SU-DHL-6 (cell line): Measurements from ENCODE around the gene ARHGAP26.

Source experiments
- H2AFZ ChIP-seq: fragments of 200-600 bp; sonication (generic); 2 replicates; pipeline ENCODE4 v1.6.1; 2014; ENCODE audit warnings: low read depth, mild to moderate bottlenecking, moderate library complexity, mixed read lengths, antibody characterized with exemption, low read length; ENCODE audit not compliant: severe bottlenecking
- H3F3A ChIP-seq: fragments of 200-600 bp; shearing (Covaris generic); 2 replicates; pipeline ENCODE4 v1.6.0; 2016; ENCODE audit warnings: antibody characterized with exemption, mild to moderate bottlenecking; ENCODE audit not compliant: insufficient read depth
- H3K27ac ChIP-seq: fragments of 200-600 bp; sonication (generic); 2 replicates; pipeline ENCODE4 v1.5.1; 2016; ENCODE audit warnings: low read depth, mild to moderate bottlenecking, low read length, moderate library complexity, mixed read lengths
- H3K27me3 ChIP-seq: fragments of 200-600 bp; sonication (generic), shearing (Covaris generic); 2 replicates; pipeline ENCODE4 v1.6.0; 2014; ENCODE audit warnings: mild to moderate bottlenecking, low read length
- H3K36me3 ChIP-seq: fragments of 200-600 bp; sonication (generic); 2 replicates; pipeline ENCODE4 v1.6.1; 2014; ENCODE audit warnings: mild to moderate bottlenecking, low read length, mixed read lengths
- H3K4me2 ChIP-seq: fragments of 300-600, 200-600 bp; shearing (Covaris generic), sonication (generic); 2 replicates; pipeline ENCODE4 v1.6.0; 2014; ENCODE audit warnings: low read length, low read depth, mild to moderate bottlenecking; ENCODE audit not compliant: poor library complexity, severe bottlenecking
- H3K4me3 ChIP-seq: fragments of 200-600 bp; sonication (generic); 2 replicates; pipeline ENCODE4 v1.5.1; 2014; ENCODE audit warnings: antibody characterized with exemption, low read length, mild to moderate bottlenecking, mixed read lengths; ENCODE audit not compliant: insufficient read depth, poor library complexity, severe bottlenecking
- H3K79me2 ChIP-seq: fragments of 200-600 bp; sonication (generic); 2 replicates; pipeline ENCODE4 v1.6.1; 2014; ENCODE audit warnings: mild to moderate bottlenecking, low read length, moderate library complexity; ENCODE audit not compliant: insufficient read depth
- H3K9ac ChIP-seq: fragments of 200-600 bp; sonication (generic); 2 replicates; pipeline ENCODE4 v1.7.0; 2014; ENCODE audit warnings: mild to moderate bottlenecking, low read length
- H3K9me2 ChIP-seq: fragments of 200-600 bp; sonication (generic); replicated peaks from 2 replicates; pipeline ENCODE4 v1.6.1; 2014; ENCODE audit warnings: low read length; ENCODE audit not compliant: insufficient read depth
- H3K9me3 ChIP-seq: fragments of 200-600 bp; sonication (generic); 2 replicates; pipeline ENCODE4 v1.6.1; 2014; ENCODE audit warnings: low read length, mixed read lengths; ENCODE audit not compliant: insufficient read depth
- H4K20me1 ChIP-seq: fragments of 200-600 bp; sonication (generic); 2 replicates; pipeline ENCODE4 v1.6.1; 2014; ENCODE audit warnings: low read depth, mild to moderate bottlenecking, antibody characterized with exemption, low read length, moderate library complexity, mixed read lengths
- CTCF ChIP-seq: fragments of 200-600 bp; sonication (generic); IDR thresholded peaks from one replicate; pipeline ENCODE4 v1.5.1; 2017; ENCODE audit warnings: antibody characterized with exemption, mild to moderate bottlenecking, low read length, moderate library complexity; ENCODE audit not compliant: insufficient read depth, poor library complexity, severe bottlenecking
- EZH2phosphoT487 ChIP-seq: fragments of 200-600 bp; sonication (generic), shearing (Covaris generic); conservative IDR thresholded peaks from 2 replicates; pipeline ENCODE4 v1.6.1; 2018; ENCODE audit warnings: mild to moderate bottlenecking, antibody characterized with exemption, low read length, moderate library complexity, mixed read lengths

Gene ARHGAP26

GRCh38 chr5:142981886-142982820, 212.0 kb downstream of the ARHGAP26 start:
- H3K9me3 ChIP-seq, result no peaks in the 10 kb centered on the region
- no peaks in the 10 kb centered on the region for H3K27me3 ChIP-seq
- H2AFZ ChIP-seq, result no peak overlapping the region
- no peaks in the 10 kb centered on the region for H4K20me1 ChIP-seq
- no peaks in the 10 kb centered on the region for H3K79me2 ChIP-seq
- H3K9ac ChIP-seq, result no peak overlapping the region
- no peaks in the 10 kb centered on the region for H3F3A ChIP-seq
- H3K4me3 ChIP-seq, result no peak overlapping the region
- no peak overlapping the region for H3K4me2 ChIP-seq
- H3K27ac ChIP-seq, result no peak overlapping the region
- no peaks in the 10 kb centered on the region for H3K36me3 ChIP-seq
- TF ChIP-seq CTCF, result no peak
- no peak for TF ChIP-seq EZH2phosphoT487
- H3K9me2 ChIP-seq, result no peaks in the 10 kb centered on the region

- Histone ChIP-seq H3K36me3 (no peaks in the 10 kb centered on the region), H3K4me3 (no peak overlapping the region), H4K20me1 (no peaks in the 10 kb centered on the region), H3F3A (no peaks in the 10 kb centered on the region), H3K79me2 (no peaks in the 10 kb centered on the region), H3K9me2 (no peaks in the 10 kb centered on the region), H3K4me2 (no peak overlapping the region), H3K27me3 (no peaks in the 10 kb centered on the region), H3K27ac (no peak overlapping the region), H3K9ac (no peak overlapping the region), H2AFZ (no peak overlapping the region), H3K9me3 (no peaks in the 10 kb centered on the region)
- TF ChIP-seq EZH2phosphoT487 (no peak), CTCF (no peak)
Measured at GRCh38 chr5:142982821-142983200, 212.6 kb downstream of the ARHGAP26 start.

- no peak overlapping the region for H2AFZ ChIP-seq
Measured at GRCh38 chr5:142984011-142984410, 213.8 kb downstream of the ARHGAP26 start.

More at GRCh38 chr5:142984011-142984410, 213.8 kb downstream of the ARHGAP26 start:
- H3K27me3 ChIP-seq, result no peaks in the 10 kb centered on the region
- H3K4me2 ChIP-seq, result no peak overlapping the region
- no peaks in the 10 kb centered on the region for H3K9me3 ChIP-seq
- H3K9me2 ChIP-seq, result no peaks in the 10 kb centered on the region
- no peak for TF ChIP-seq CTCF
- TF ChIP-seq EZH2phosphoT487, result no peak
- H3K79me2 ChIP-seq, result no peaks in the 10 kb centered on the region
- no peaks in the 10 kb centered on the region for H4K20me1 ChIP-seq
- no peaks in the 10 kb centered on the region for H3F3A ChIP-seq
- no peak overlapping the region for H3K27ac ChIP-seq
- H3K4me3 ChIP-seq, result no peak overlapping the region
- no peak overlapping the region for H3K9ac ChIP-seq
- H3K36me3 ChIP-seq, result no peaks in the 10 kb centered on the region
